Activated T-cell treated with anti-CD3 and anti-CD28 coated beads, Interleukin-2, amount 50 U/mL, for 72 hours (primary cell): Measurements from ENCODE around the gene MAG. TPM values are rescaled to one million over a fixed set of nuclear protein-coding genes. Genes with fewer than 3 reads are reported as not detected.

Experiments used
- ATAC-seq, 2 donors: fragments of 150-1000 bp; cut with Tn5 transposase; replicated peaks in 1 of 2; 2 replicates each; pipeline ENCODE4 v1.10.0; 2021; ENCODE audit warnings: moderate library complexity in 2 of 2, mild to moderate bottlenecking in 1 of 2
- DNase-seq, 2 donors: peaks; one replicate each; pipeline ENCODE4 v3.0.0; 2021 to 2022; ENCODE audit warnings: mixed read lengths in 1 of 2
- H3K27ac Mint-ChIP-seq: one replicate; pipeline ENCODE4 v1.8.0; 2022; ENCODE audit warnings: mild to moderate bottlenecking, moderate library complexity, mixed read lengths
- H3K27me3 Mint-ChIP-seq: one replicate; pipeline ENCODE4 v1.8.0; 2022; ENCODE audit warnings: low read depth, mixed read lengths
- H3K36me3 Mint-ChIP-seq, 2 donors: one replicate each; pipeline ENCODE4 v1.8.0; 2022; ENCODE audit warnings: mixed read lengths in 2 of 2, mild to moderate bottlenecking in 1 of 2; ENCODE audit not compliant: insufficient read depth in 2 of 2
- H3K4me1 Mint-ChIP-seq: one replicate; pipeline ENCODE4 v1.8.0; 2022; ENCODE audit warnings: low read depth, mixed read lengths
- H3K4me3 Mint-ChIP-seq, 2 donors: one replicate each; pipeline ENCODE4 v1.8.0; 2022; ENCODE audit warnings: mild to moderate bottlenecking in 2 of 2, mixed read lengths in 2 of 2, moderate library complexity in 2 of 2
- H3K9me3 Mint-ChIP-seq, 2 donors: one replicate each; pipeline ENCODE4 v1.8.0; 2022; ENCODE audit warnings: mixed read lengths in 2 of 2
- total RNA-seq, 2 donors: library from RNA; stranded (reverse); gene quantifications; one replicate each; pipeline ENCODE4 v1.2.3, GENCODE V29; 2022

Gene MAG
- total RNA-seq, 2 donors from 2014 or later: 0.29 to 0.83 TPM

- ATAC-seq (peak; percentile 35 to 55), DNase-seq (peak; percentile 73 to 80)
- Mint-ChIP-seq H3K9me3 (no peaks in the 10 kb centered on the region), H3K27ac (peak within 1 kb of the TSS; percentile 96), H3K4me1 (peaks cover 41% of the 10 kb centered on the region), H3K4me3 (peak within 1 kb of the TSS; percentile 95 to 97), H3K27me3 (no peaks in the 10 kb centered on the region), H3K36me3 (peaks cover 11% of the 10 kb centered on the region in 2 donors)
Measured at GRCh38 chr19:35268536-35269437, 23.2 kb upstream of the MAG start, which contains the start of gene USF2. TSS of gene USF2 (plus strand) at chr19:35268962. CDS start at chr19:35269102, 140 bp downstream.

DNA sequence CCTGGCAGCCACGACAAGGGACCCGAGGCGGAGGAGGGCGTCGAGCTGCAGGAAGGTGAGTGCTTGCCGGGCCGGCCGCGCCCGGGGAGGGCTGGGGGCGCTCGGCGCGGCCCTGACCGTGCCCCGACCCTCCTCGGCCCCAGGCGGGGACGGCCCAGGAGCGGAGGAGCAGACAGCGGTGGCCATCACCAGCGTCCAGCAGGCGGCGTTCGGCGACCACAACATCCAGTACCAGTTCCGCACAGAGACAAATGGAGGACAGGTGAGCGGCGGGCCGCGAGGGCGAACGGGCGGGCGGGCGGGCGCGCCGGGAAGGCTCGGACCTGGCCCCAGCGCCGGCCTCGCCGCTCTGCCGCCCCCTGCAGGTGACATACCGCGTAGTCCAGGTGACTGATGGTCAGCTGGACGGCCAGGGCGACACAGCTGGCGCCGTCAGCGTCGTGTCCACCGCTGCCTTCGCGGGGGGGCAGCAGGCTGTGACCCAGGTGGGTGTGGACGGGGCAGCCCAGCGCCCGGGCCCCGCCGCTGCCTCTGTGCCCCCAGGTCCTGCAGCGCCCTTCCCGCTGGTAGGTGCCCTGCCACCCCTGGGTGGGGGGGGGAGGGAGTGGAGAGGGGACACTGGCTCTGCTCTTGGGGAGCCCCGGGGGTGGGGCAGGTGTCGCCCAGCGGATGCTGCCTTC, 22.4 kb upstream of the MAG start:
- no peaks in the 10 kb centered on the region for H3K27me3 Mint-ChIP-seq
- ATAC-seq: peak; percentile 74 to 75
- H3K36me3 Mint-ChIP-seq: peaks cover 9 to 12% of the 10 kb centered on the region in 2 donors
- peak; percentile 86 to 87 for DNase-seq
- H3K4me3 Mint-ChIP-seq: peak overlapping the region; percentile 73 to 74
- no peaks in the 10 kb centered on the region for H3K9me3 Mint-ChIP-seq
- peaks cover 41% of the 10 kb centered on the region for H3K4me1 Mint-ChIP-seq
- H3K27ac Mint-ChIP-seq: no peak overlapping the region

GRCh38 chr19:35270381-35270811, 21.6 kb upstream of the MAG start:
- DNase-seq (no peak), ATAC-seq (no peak)
- no peaks in the 10 kb centered on the region for H3K9me3 Mint-ChIP-seq
- no peaks in the 10 kb centered on the region for H3K27me3 Mint-ChIP-seq
- peaks cover 33% of the 10 kb centered on the region for H3K4me1 Mint-ChIP-seq
- peak overlapping the region; percentile 77 for H3K27ac Mint-ChIP-seq
- H3K4me3 Mint-ChIP-seq: peak overlapping the region; percentile 59 to 74
- H3K36me3 Mint-ChIP-seq: peaks cover 9 to 14% of the 10 kb centered on the region in 2 donors

DNA sequence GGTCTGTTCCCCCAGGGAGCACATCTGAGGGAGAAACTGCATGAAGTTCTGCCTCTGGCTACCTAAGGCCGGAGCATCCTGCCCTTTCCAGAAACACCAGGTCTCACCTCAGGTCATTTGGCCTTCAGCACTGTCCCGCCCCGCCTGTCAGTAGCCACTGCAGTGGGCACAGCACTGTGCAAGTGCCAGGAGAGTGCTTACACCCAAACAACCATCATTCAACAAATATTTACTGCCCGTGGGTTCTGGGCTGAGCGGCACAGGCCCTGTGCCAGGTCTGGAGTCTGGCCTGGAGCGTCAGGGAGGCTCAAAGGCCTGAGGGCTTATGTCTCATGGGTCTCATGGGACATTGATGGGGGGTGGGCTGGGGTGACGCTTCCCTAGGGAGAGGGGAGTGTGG, 20.4 kb upstream of the MAG start:
- Mint-ChIP-seq H3K27ac (no peak overlapping the region), H3K4me3 (no peak overlapping the region), H3K36me3 (peaks cover 9 to 20% of the 10 kb centered on the region in 2 donors), H3K9me3 (no peaks in the 10 kb centered on the region), H3K27me3 (no peaks in the 10 kb centered on the region), H3K4me1 (peaks cover 22% of the 10 kb centered on the region)
- no peak for ATAC-seq
- no peak for DNase-seq

GRCh38 chr19:35272122-35272719, 19.7 kb upstream of the MAG start:
- ATAC-seq (no peak), DNase-seq (no peak)
- H3K9me3 Mint-ChIP-seq: no peaks in the 10 kb centered on the region
- peaks cover 9 to 22% of the 10 kb centered on the region in 2 donors for H3K36me3 Mint-ChIP-seq
- H3K4me1 Mint-ChIP-seq: peaks cover 18% of the 10 kb centered on the region
- no peak overlapping the region for H3K4me3 Mint-ChIP-seq
- no peaks in the 10 kb centered on the region for H3K27me3 Mint-ChIP-seq
- no peak overlapping the region for H3K27ac Mint-ChIP-seq

DNA sequence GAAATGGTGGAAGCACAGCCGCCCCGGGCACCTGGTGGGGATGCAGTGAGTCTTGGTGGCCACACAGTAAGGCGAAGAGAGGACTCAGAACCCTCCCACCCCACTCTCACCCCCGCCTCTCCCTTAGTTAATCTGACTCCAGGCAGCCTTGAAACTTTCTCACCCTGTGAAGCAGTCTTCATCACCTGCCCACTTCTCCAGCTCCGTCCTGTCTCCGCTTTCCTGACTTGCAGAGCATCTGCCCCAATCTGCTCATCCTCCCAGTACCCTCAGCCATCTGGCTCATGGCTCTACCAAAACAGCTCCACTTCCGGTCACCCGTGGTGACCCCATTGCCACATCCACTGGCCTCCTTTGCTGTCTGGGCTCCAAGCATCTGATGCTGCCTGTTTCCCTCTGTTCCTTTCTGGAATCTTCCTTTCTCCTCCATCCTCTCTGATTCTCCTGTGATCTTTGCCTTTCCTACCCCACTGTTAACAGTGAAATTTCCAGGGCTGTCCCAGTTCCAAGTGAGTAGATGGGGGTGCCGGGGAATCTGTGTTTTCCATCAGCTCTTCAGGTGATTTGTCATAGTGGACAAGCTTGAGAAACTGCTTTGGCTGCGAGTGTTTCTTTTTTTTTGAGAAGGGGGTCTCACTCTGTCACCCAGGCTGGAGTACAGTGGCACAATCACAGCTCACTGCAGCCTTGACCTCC, 18.9 kb upstream of the MAG start:
- peaks cover 18% of the 10 kb centered on the region for H3K4me1 Mint-ChIP-seq
- peaks cover 9 to 19% of the 10 kb centered on the region in 2 donors for H3K36me3 Mint-ChIP-seq
- H3K4me3 Mint-ChIP-seq: no peak overlapping the region
- peak overlapping the region; percentile 41 for H3K27ac Mint-ChIP-seq
- no peaks in the 10 kb centered on the region for H3K9me3 Mint-ChIP-seq
- no peaks in the 10 kb centered on the region for H3K27me3 Mint-ChIP-seq
- ATAC-seq (no peak), DNase-seq (no peak)

- Mint-ChIP-seq H3K4me3 (no peak overlapping the region), H3K27me3 (no peaks in the 10 kb centered on the region)
Measured at GRCh38 chr19:35273686-35274259, 18.2 kb upstream of the MAG start.

DNA sequence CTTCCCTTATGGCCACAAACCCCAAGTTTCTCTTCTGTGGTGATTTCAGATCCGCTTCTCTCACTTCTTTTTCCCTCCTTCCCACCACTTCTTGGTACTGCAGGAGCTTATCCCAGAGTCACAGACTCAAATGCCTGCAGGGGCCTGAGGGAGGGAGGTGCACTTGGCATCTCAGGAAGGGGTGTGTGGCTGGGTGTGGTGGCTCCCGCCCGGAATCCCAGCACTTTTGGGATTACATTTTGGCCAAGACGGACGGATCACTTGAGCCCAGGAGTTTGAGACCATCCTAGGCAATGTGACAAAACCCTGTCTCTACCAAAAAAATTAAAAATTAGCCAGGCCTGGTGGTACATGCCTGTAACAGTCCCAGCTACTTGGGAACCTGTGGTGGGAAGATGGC, 17.6 kb upstream of the MAG start:
- Mint-ChIP-seq H3K4me1 (peaks cover 18% of the 10 kb centered on the region), H3K27ac (no peak overlapping the region), H3K36me3 (peaks cover 9 to 20% of the 10 kb centered on the region in 2 donors), H3K27me3 (no peaks in the 10 kb centered on the region), H3K9me3 (no peaks in the 10 kb centered on the region), H3K4me3 (no peak overlapping the region)
- no peak for ATAC-seq
- no peak for DNase-seq

More at GRCh38 chr19:35273686-35274259, 18.2 kb upstream of the MAG start:
- DNase-seq (no peak), ATAC-seq (no peak)
- Mint-ChIP-seq H3K9me3 (no peaks in the 10 kb centered on the region), H3K27ac (no peak overlapping the region), H3K4me1 (peaks cover 18% of the 10 kb centered on the region), H3K36me3 (peaks cover 9 to 19% of the 10 kb centered on the region in 2 donors)

DNA sequence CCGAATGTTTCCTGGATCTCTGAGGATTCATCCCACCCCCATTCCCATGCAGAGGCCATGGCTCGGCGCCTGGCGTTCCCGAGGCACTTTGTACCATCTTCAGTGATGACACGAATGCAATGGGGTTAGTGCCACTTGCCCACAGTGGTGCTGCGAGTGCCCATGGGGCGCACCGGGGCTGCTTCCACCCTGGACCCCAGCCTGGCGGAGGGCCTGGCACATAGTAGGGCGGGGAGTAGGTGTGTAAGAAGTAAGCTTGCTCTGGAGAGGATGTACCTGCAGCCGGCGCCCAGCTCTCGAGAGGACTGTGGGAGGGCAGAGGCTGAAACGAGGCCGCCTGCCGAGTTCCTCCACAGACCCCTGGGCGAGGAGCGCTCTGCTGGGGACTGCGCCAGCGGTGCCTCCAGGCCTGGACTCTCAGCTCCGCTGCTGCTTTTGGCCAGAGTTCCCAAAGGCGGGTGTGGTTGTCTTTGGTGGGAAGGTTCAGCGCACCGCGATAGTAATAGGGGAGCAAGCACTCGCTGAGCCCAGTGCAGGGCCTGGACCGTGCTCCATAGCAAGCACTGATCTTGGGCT, 15.2 kb upstream of the MAG start:
- Mint-ChIP-seq H3K9me3 (no peaks in the 10 kb centered on the region), H3K27me3 (no peaks in the 10 kb centered on the region), H3K27ac (no peak overlapping the region), H3K4me1 (peaks cover 6% of the 10 kb centered on the region), H3K36me3 (peaks cover 5 to 15% of the 10 kb centered on the region in 2 donors), H3K4me3 (no peak overlapping the region)
- no peak for DNase-seq
- no peak for ATAC-seq

GRCh38 chr19:35278578-35279284, 13.2 kb upstream of the MAG start:
- no peak overlapping the region for H3K27ac Mint-ChIP-seq
- no peak overlapping the region for H3K4me3 Mint-ChIP-seq
- peaks cover 18% of the 10 kb centered on the region for H3K27me3 Mint-ChIP-seq
- ATAC-seq (no peak), DNase-seq (no peak)
- H3K9me3 Mint-ChIP-seq: no peaks in the 10 kb centered on the region
- H3K4me1 Mint-ChIP-seq: peaks cover 5% of the 10 kb centered on the region
- H3K36me3 Mint-ChIP-seq: peaks cover 0 to 12% of the 10 kb centered on the region in 2 donors

DNA sequence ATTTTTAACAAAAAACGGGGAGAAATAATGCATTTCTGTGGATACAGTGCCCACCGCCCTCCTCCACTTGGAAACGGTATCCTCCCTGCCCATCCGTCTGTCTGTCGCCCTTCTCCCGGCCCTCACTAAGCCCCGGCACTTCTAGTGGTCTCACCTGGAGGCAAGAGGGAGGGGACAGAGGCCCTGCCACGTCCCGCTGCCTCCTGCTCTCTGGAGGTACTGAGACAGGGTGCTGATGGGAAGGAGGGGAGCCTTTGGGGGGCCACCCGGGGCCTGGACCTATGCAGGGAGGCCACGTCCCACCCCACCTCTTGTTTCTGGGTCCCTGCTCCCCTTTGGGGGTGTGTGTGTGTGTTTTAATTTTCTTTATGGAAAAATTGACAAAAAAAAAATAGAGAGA, 12.6 kb upstream of the MAG start:
- no peak overlapping the region for H3K27ac Mint-ChIP-seq

More for the DNA sequence above, 12.6 kb upstream of the MAG start:
- Mint-ChIP-seq H3K36me3 (peaks cover 0 to 11% of the 10 kb centered on the region in 2 donors), H3K9me3 (no peaks in the 10 kb centered on the region), H3K4me1 (peaks cover 5% of the 10 kb centered on the region), H3K4me3 (no peak overlapping the region), H3K27me3 (peaks cover 22% of the 10 kb centered on the region)
- DNase-seq (no peak), ATAC-seq (no peak)
